GM12801 (cell line): Measurements from ENCODE around the gene HLA-DQA1.

Experiments used
- CTCF ChIP-seq: IDR thresholded peaks from one replicate; pipeline ENCODE4 v1.5.1; 2011; ENCODE audit warnings: control low read depth; ENCODE audit not compliant: insufficient read length; ENCODE audit errors: extremely low read depth

The HLA-DQA1 gene

GRCh38 chr6:32639440-32640394 lies 2.5 kb downstream of the HLA-DQA1 start:
- TF ChIP-seq CTCF: no peak

GRCh38 chr6:32641122-32641521 lies 3.9 kb downstream of the HLA-DQA1 start:
- no peak for TF ChIP-seq CTCF

GRCh38 chr6:32642720-32643106 lies 5.5 kb downstream of the HLA-DQA1 start:
- TF ChIP-seq CTCF: no peak

- no peak for TF ChIP-seq CTCF
Observed at GRCh38 chr6:32643904-32644303, 6.7 kb downstream of the HLA-DQA1 start.

GRCh38 chr6:32645047-32645703 lies 8.0 kb downstream of the HLA-DQA1 start:
- no peak for TF ChIP-seq CTCF

- no peak for TF ChIP-seq CTCF
Observed at GRCh38 chr6:32655203-32655710, 18.1 kb downstream of the HLA-DQA1 start.

GRCh38 chr6:32658268-32658897 lies 21.2 kb downstream of the HLA-DQA1 start:
- TF ChIP-seq CTCF: no peak
